NCI-H1694 (cell line): ENCODE results near the gene ASMTL.
"Not testable (repeated sequence)": the region's sequence is repeated elsewhere in the genome, so short reads cannot be mapped to it uniquely, and the experiment has no call there.

Experiments used
- DNase-seq: peaks from one replicate; lab custom pipeline; 2025; lab: John Stamatoyannopoulos, UW

Gene ASMTL

GRCh38 chrX:1481636-1482529, 29.2 kb upstream of the ASMTL start:
- no peak for DNase-seq

- no peak for DNase-seq
Measured at GRCh38 chrX:1480082-1480785, 27.5 kb upstream of the ASMTL start.

GRCh38 chrX:1477801-1478458, 25.2 kb upstream of the ASMTL start:
- no peak for DNase-seq

- DNase-seq: no peak
Measured at GRCh38 chrX:1477229-1477628, 24.5 kb upstream of the ASMTL start.

GRCh38 chrX:1476682-1477081, 24.0 kb upstream of the ASMTL start:
- no peak for DNase-seq

- no peak for DNase-seq
Measured at GRCh38 chrX:1475881-1476280, 23.2 kb upstream of the ASMTL start.

GRCh38 chrX:1475481-1475880, 22.8 kb upstream of the ASMTL start:
- DNase-seq: no peak

- DNase-seq: not testable (repeated sequence)
Measured at GRCh38 chrX:1474593-1474992, 21.9 kb upstream of the ASMTL start.

GRCh38 chrX:1472975-1473374, 20.3 kb upstream of the ASMTL start:
- DNase-seq: no peak

- no peak for DNase-seq
Measured at GRCh38 chrX:1468250-1468772, 15.6 kb upstream of the ASMTL start.

- DNase-seq: no peak
Measured at GRCh38 chrX:1466971-1467561, 14.4 kb upstream of the ASMTL start.

GRCh38 chrX:1466232-1466661, 13.5 kb upstream of the ASMTL start:
- no peak for DNase-seq

- no peak for DNase-seq
Measured at GRCh38 chrX:1465286-1466231, 12.8 kb upstream of the ASMTL start.

GRCh38 chrX:1464971-1465285, 12.2 kb upstream of the ASMTL start:
- no peak for DNase-seq

- no peak for DNase-seq
Measured at GRCh38 chrX:1464041-1464970, 11.6 kb upstream of the ASMTL start.

GRCh38 chrX:1463581-1463980, 10.9 kb upstream of the ASMTL start:
- no peak for DNase-seq

GRCh38 chrX:1462596-1463251, 10.0 kb upstream of the ASMTL start:
- no peak for DNase-seq

GRCh38 chrX:1462110-1462509, 9.4 kb upstream of the ASMTL start:
- DNase-seq: no peak

- no peak for DNase-seq
Measured at GRCh38 chrX:1455948-1456280, 3.2 kb upstream of the ASMTL start.
